ENCODE data around the gene NKIRAS1.

DNA sequence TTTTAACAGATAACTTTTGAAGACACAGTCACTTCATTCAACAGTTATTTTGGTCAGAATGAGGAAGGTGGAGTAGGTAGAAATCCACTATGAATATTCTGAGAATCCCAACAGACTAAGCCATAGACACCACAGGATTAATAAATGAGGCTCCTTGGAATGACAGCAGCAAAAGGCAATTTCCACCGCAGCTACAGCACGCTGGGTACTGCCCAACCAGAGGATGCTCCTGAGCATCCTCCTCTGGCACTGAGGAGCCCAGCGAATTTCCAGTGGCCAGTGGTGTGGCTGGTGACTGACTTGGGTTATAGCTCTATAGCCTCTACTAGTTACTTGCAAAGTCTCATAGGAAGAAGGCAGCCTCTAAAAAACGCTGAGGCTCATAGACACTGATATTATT lies 24.6 kb upstream of the NKIRAS1 start:
- TF ChIP-seq, protein P1, sequence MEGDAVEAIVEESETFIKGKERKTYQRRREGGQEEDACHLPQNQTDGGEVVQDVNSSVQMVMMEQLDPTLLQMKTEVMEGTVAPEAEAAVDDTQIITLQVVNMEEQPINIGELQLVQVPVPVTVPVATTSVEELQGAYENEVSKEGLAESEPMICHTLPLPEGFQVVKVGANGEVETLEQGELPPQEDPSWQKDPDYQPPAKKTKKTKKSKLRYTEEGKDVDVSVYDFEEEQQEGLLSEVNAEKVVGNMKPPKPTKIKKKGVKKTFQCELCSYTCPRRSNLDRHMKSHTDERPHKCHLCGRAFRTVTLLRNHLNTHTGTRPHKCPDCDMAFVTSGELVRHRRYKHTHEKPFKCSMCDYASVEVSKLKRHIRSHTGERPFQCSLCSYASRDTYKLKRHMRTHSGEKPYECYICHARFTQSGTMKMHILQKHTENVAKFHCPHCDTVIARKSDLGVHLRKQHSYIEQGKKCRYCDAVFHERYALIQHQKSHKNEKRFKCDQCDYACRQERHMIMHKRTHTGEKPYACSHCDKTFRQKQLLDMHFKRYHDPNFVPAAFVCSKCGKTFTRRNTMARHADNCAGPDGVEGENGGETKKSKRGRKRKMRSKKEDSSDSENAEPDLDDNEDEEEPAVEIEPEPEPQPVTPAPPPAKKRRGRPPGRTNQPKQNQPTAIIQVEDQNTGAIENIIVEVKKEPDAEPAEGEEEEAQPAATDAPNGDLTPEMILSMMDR (conservative IDR thresholded peaks at IDR 0.05) = no peak
- TF ChIP-seq ZFX (IDR thresholded peaks at IDR 0.05) = no peak

Data from C4-2B (cell line).